GM19467 (cell line): ENCODE measurements around the gene HTRA2.
"Not testable (repeated sequence)": the region's sequence is repeated elsewhere in the genome, so short reads cannot be mapped to it uniquely, and the experiment has no call there.

Source experiments
- ATAC-seq: cut with Tn5 transposase; IDR thresholded peaks from one replicate; pipeline ENCODE4 v1.9.1; 2021; ENCODE audit warnings: mild to moderate bottlenecking, moderate library complexity; ENCODE audit not compliant: unreplicated experiment

Gene HTRA2

DNA sequence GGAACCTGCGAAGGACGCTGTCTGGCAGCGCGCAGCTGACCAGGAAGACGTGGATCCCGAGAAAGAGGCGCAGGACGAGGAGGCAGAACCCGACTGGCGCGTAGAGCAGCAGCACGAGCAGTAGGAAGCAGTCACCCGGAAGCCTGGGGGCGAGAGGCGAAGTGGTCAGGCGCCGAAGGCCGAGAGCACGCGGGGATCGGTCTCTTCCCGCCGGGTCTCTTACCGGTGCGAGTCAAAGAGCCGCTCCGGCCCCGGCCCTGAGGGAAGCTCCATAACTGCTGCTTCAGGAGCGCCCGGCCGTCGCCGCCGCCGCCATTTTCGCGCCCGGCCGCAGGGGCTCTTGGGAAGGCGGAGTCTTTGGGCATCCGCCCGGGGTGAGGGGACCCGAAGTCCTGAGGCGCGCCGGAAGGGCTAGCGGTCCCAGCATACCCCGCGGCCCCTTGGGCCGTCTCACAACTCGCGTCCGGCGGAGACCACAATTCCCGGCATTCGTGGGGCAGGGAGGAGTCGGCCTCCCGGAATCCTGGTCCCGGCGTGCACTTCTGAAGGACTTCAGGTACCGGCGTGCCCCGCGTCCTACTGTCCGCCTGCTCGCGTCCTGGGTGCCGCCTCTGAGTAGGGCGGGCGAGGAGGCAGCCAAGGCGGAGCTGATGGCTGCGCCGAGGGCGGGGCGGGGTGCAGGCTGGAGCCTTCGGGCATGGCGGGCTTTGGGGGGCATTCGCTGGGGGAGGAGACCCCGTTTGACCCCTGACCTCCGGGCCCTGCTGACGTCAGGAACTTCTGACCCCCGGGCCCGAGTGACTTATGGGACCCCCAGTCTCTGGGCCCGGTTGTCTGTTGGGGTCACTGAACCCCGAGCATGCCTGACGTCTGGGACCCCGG is at the start of gene HTRA2, which contains the start of gene AUP1:
Gene HTRA2 (plus strand): TSS at position 577 of the 882 bp plus-strand sequence. CDS start 74 bp downstream, at position 651.
Gene AUP1 (minus strand): TSS at position 350 of the 882 bp plus-strand sequence. CDS start 77 bp downstream, at position 273.
- peak; percentile 76 for ATAC-seq

DNA sequence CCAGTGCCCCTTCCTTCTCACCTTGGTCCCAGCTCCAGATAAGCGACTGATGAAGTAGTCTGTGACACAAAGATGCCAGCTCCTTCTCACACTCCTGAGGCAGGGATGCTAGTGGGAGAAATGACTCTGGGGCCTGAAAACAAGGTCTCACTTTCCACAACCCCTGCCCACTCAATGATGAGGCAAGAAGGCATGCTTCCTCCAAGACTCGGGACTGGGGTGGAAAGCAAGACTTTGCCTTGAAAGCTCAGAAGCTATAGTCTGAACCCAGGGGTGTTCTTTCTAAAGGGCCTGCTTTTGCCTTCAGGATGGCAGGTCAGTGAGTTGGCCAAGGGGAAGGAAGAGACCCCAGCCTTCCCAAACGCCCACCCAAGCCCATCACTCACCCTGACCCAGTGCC is 48.3 kb upstream of the HTRA2 start:
- ATAC-seq, result no peak

DNA sequence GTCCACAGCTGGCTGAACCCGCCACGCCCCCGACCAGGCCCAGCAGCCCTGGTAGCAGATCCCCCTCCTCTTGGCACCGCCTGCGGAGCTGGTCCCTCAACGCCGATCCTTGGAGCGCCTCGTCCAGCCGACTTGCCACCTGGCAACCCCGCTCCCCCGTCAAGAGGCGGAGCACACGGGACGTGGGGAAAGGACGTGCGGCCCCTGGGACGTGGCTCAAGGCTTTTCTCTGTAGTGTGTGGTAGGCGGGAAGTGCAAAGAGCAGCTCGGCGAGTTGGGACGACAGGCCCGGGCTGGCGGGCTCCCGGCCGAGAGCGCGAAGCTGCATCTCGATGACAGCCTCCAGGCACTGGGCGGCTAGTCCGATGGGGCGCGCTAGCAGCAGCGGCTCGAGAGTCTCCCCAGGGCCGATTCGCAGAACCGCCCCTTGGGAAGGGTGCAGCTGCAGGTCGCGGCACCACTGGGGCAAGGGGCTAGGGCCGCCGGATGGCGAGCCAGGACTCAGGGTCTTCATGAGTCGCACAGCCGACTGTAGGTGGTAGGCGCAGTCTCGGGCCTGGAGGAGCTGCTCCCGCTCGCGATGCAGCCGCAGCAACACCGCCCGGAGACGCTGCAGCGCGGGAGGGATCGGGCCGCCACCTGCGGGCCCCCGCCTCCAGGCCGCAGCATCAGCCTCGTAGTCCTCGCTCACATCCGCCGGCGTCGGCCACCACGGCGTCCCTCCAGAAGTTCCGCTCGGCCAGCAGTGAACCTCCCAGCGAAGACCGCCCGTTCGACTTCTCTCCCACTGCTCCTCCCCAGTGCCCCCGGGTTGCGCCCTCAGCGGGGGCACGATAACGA is 47.6 kb upstream of the HTRA2 start:
- ATAC-seq, result peak; percentile 37

DNA sequence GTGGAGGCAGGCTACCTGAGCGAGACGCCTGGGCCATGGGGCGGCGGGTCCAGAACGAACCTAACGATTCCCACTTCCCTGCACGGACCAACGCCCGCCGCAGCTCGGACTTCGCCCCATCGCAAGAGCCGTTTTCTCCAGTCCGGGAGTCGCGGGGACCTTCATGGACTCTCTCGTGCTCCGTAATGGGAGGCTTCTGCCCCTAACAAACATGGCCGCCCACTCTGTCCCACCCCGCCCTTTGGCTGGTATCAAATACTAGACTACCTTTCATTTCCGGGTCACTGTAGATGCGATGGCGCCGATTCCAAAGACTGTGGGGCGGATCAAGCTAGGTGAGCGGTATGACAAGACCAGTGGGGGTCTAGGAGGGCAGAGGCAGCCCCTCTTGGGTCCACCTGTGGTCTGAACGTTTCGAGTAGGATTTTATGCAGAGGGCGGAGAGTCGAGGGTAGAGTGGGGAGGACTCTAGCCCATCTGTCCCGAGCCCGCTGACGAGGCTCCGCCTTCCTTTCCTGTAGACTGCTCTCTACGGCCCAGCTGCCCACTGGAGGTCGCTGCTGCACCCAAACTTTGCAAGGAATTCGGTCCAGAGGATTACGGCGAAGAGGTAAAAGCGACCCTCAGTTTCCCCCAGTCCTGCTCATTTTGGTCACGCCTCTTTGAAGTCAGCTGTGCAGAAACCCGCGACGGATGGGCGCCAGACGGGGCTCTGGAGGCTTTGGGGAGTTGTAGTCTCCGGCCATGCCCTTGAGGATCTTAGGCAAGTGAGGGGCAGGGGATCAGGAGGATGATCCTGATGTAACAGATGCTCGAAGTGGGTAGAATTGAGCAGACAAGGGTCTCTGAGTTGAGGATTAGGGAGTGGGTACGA is 46.7 kb upstream of the HTRA2 start, which contains the start of the genes CCDC142 and TTC31:
Gene CCDC142 (minus strand): TSS at position 198 of the 874 bp plus-strand sequence. CDS start 161 bp downstream, at position 37.
Gene TTC31 (plus strand): TSS at position 281 of the 874 bp plus-strand sequence. CDS start 15 bp downstream, at position 296.
- ATAC-seq, result peak; percentile 80

DNA sequence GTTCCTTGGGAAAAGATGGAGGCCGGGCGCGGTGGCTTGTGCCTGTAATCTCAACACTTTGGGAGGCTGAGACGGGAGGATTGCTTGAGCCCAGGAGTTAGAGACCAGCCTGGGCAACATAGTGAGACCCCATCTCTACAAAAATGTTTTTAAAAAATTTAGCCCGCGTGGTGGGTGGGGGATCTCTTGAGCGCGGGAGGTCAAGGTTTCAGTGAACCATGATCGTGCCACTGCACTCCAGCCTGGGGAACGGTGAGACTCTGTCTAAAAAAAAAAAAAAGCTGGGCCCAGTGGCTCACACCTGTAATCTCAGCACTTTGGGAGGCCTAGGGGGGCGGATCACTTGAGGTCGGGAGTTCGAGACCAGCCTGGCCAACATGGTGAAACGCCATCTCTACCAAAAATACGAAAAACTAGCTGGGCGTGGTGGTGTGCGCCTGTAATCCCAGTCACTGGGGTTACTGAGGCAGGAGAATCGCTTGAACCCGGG is 46.0 kb upstream of the HTRA2 start:
- not testable (repeated sequence) for ATAC-seq

DNA sequence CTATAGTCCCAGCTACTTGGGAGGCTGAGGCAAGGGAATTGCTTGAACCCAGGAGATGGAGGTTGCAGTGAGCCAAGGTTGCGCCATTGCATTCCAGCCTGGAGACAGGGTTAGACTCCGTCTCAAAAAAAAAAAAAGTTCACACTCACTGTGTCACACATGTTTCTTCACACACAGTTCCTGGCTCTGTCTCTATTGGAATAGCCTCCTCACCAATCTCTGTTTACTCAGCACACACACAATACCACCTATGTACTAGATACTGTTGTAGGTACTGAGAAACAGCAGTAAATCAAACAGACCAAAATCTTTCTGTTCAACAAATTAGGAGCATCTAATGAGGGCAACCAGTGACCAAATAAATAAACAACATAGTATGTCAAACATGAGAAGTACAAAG is 43.6 kb upstream of the HTRA2 start:
- no peak for ATAC-seq

DNA sequence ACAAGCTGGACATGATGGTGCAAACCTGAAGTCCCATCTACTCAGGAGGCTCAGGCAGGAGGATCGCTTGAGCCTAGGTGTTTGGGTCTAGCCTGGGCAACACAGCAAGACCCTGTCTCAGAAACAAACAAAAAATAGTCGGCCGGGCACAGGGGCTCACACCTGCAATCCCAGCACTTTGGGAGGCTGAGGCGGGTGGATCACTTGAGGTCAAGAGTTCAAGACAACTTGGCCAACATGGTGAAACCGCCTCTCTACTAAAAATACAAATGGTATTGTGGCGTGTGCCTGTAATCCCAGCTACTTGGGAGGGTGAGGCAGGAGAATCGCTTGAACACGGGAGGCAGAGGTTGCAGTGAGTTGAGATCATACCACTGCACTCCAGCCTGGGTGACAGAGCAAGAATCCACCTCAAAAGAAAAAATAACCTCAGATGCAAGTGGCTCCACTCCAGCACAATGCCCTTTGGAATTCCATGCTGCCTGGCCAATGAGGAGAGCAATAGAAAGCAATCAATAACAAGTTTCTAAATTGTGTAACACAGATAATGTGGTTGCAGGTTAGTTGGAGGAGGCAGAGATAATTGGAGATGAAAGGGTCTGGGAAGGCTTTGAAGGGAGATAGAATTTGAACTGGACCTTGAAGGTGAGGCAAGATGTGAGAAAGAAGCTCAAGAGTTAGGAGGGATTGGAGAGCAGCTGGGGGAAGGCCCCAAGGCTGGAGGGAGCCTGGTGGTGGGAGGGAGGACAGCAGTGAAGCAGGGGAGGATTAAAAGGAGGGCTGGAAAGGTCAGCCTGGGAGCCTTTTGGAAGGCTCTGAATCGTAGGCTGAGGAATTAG is 40.9 kb upstream of the HTRA2 start:
- ATAC-seq, result no peak

DNA sequence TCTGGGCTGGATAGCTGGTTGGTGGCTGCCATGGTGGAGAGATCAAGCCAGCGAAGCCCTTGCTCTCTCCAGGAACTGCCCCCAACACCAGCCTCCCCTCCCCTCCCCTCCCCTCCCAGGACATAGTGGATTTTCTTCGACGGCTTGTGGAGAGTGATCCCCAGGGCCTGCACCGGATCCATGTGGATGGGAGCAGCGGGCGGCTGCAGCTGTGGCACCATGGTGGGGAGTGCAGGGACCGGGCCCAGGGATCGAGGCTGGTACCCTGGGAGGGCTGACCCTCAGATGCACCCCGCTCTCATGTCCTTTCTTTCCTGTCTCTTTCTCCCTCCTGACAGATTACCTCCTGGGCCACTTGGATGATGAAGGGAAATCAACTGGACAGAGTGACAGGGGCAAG is 39.8 kb upstream of the HTRA2 start:
- no peak for ATAC-seq

DNA sequence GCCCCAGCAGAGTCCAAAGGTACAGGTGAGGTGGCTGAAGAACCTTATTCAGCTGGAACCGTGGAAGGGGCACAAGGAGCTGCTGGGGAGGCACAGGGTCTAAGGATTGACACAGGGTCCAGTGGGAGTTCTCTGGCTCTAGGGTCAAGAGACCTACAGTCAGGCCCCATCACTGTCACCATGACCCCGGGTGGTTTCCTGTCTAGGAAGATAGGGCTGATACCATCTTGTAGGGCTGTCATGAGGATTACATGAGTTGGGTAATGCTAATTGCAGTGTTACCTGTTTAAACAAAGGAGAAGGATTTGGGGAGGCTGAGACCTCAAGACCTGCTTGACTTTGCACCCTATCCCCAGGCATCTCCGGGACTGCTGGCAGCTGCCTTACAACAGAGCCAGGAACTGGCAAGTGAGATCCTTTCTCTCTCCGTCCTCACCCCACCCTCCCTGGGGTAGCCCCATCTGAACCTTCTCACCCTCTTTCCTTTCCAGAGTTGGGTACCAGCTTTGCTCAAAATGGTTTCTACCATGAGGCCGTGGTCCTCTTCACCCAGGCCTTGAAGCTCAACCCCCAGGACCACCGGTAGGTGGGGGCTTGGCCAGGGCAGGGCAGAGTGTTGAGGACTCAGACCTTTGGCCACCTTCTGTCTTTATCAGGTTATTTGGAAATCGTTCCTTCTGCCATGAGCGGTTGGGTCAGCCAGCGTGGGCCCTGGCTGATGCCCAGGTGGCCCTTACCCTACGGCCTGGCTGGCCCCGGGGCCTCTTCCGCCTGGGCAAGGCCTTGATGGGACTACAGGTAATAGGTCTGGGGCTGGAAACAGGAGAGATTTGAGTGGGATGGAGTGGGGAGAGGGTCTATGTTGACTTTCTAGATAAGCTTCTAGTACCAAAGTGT is 37.8 kb upstream of the HTRA2 start:
- ATAC-seq, result no peak

DNA sequence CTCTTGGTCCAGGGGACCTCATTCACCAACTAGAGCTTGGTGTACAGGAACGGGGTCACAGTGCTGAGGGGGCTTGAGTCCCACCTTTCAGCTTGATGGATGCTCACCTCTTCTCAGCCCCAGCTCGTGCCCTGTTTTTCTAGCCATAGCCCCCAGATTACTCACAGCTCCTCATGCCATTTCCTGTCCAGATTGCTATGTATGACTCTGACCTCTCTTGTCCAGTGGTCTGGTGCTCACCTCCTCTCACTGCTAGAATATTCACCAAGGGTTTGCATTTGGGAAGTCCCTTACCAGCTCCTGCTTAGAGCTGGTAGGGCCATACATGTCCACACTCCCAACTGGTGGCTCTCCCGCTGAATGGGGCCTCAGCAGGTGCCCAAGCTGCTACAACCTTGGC is 36.2 kb upstream of the HTRA2 start:
- no peak for ATAC-seq

DNA sequence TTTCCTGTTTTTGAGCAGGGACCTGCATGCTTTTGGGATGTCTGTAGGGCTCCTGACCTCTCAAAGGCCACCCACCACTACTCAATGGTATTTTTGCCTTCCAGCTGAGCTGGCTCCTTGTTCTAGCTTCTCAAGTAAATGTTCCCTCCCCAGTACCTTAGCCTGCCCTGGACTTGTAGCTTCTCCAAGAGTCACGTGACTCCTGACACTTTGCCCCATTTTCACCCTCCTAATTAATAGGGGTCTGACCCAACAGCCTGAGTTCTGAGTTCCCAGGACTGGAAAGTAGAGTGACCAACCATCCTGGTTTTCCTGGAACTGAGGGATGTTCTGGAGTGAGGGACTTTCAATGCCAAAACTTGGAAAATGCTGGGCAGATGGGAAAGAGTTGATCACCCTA is 34.3 kb upstream of the HTRA2 start:
- no peak for ATAC-seq

DNA sequence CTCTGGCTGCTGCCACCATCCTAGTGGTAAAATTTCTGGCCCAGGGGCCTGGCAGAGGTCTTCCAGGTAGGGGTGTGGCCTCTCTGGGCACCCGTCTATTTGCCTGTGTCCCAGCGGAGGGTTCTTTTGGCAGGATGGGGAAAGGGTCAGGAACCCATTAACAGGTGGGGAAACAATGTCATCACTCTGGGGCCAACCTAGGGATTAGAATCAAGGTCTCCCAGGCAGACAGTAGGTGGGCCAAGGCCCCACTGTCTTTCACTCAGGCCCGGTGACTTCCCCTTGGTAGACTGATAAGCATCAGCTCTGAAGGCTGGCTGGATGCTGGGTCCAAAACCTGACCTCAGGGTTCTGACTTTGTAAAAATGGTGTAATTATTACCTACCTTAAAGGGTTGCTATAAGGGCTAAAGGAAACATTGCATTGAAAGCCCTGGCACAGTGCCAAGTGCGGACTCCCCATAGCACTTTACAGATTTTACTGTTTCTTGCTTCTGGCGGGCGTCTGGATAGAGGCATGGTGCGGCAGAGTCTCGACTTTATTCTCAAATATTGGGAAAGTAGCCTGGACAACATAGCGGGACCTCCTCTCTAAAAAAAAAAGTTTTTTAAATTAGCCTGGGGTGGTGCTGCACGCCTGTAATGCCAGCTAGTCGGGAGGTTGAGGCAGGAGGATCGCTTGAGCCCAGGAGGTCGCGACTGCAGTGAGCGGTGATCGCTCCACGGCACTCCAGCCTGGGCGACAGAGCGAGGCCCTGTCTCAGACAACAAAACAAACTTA is 32.5 kb upstream of the HTRA2 start:
- no peak for ATAC-seq

DNA sequence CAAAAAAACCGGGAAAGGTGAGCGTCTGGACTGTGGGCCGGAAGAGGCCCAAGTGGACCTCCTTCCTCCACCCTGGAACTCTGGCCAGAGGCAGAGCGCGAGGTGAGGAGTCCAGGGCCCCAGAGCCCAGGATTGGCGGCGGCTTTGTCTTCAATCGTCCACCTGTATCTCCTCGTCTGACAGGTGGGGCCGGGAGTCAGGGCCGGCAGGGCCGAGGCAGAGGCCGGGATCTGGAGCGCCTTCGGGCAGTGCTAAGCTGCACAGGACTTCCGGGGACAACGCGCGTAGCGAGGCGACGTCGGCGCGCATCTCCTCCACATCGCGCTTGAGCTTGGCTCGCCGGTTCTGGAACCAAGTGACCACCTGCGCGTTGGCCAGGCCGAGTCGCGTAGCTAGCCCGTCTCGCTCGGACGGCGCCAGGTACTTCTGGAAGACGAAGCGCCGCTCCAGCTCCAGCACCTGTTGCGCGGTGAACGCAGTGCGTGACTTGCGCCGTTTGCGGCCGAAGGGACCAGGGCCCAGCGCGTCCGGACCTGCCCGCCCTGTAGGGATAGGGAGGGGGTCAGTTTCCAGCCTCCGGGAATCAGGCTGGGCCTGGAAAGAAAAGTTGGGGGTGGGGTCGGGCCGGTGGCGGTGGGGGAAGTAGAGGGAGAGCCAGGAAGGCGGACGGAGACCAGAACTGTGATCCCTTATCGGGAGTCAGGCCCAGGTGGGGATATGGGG is 31.8 kb upstream of the HTRA2 start:
- no peak for ATAC-seq

DNA sequence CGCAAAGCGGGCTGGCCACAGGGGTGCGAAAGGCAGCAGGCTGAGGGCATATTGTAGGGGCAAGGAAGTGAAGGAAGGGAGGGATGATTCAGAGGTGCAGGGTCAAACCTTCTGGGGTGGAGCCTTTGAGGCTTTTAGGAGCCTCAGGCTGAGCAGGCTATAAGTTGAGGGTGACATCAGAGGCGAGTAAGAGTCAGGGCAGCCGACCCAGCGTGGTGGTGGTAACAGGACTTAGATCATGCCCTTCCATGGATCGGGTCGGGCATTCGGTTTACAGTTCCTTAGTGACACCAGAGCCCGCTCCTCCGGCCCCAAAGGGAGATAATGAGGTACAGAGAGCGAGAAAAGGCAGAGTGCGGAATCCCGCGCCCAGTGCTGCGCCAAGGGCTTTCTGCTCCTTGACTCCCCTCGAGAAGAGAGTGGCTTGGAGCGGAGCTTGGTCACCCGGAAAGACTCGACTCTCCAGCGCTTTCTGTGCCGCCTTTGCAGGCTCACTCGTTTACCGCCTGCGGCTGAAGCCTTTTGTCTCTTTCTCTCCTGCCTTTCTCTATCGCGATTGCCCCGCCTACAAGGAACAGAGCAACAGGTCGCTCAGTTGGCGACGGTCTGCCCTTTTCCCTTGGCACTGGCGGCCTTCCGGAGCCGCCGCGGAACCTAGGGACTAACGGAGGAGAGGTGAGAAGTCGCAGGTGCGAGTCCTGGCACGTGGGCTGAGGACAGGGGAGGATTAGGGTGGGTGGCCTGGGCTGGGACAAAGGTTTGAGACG is 31.1 kb upstream of the HTRA2 start:
- no peak for ATAC-seq

DNA sequence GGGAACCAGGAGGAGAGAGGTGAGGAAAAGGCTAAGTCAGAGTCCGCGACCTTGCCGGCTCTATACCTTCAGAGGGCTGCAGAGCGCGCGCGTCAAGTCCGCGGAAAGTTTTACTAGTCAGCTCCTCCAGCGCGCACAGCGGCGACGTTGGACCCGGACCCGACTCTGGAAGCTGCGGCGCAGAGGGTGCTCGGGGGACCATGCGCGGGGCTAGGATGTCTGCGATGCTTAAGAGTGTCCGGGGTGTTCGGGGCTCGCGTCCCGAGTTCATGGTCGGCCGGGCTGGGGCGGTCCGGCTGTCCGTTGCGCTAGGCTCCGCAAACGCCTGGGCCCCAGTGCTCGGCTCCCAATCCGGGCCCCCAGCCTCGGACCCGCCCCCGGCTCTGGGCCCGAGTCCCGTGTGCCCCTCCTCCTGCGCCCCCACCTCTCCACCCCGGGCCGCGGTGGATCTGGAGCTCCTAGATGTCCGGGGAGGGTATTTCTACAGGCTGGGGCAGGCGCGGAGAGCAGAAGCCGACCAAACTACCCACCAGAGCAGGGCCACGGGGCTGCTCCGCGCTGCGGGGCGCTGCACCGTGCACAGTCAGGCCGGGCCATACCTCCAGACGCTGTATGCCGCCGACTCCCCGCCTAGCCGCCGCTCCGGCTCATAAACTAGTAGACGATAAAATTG is 30.3 kb upstream of the HTRA2 start, which contains the start of gene LBX2:
Gene LBX2 (minus strand): TSS at position 337 of the 673 bp plus-strand sequence. CDS start 66 bp downstream, at position 271.
- no peak for ATAC-seq
